ENCODE results near the gene MYRFL.

DNA sequence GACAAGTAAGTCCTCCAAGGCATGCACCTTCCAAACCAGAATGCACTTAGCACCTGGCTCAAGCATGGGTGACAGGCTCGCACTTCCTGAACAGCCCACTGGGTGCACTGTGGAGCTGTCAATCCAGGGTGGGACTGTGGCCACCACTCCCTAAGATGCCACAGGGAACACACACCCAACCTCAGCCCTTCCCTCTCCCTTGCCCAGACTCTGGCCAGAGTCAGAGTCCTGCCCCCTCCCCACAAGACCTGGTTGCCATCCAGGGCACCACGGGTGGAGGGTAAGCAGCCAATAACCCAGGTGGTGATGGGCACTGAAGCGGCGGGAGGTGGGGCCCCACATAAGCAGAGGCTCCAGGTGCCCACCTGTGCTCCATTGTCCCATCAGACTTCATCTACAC is 160.6 kb downstream of the MYRFL start:
- TF ChIP-seq, protein P1, sequence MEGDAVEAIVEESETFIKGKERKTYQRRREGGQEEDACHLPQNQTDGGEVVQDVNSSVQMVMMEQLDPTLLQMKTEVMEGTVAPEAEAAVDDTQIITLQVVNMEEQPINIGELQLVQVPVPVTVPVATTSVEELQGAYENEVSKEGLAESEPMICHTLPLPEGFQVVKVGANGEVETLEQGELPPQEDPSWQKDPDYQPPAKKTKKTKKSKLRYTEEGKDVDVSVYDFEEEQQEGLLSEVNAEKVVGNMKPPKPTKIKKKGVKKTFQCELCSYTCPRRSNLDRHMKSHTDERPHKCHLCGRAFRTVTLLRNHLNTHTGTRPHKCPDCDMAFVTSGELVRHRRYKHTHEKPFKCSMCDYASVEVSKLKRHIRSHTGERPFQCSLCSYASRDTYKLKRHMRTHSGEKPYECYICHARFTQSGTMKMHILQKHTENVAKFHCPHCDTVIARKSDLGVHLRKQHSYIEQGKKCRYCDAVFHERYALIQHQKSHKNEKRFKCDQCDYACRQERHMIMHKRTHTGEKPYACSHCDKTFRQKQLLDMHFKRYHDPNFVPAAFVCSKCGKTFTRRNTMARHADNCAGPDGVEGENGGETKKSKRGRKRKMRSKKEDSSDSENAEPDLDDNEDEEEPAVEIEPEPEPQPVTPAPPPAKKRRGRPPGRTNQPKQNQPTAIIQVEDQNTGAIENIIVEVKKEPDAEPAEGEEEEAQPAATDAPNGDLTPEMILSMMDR (IDR thresholded peaks at IDR 0.05), result no peak
- TF ChIP-seq POLR2A (IDR thresholded peaks at IDR 0.05), result no peak

Measured in lower leg skin (tissue), 3 donors.